Measurements from ENCODE around the gene HDAC3.
A peak's percentile ranks its signal among the peaks of the same experiment; 100 is the strongest.

Gene HDAC3

GRCh38 chr5:141657937-141658545 lies 21.4 kb upstream of the HDAC3 start:
- TF ChIP-seq, protein P1, sequence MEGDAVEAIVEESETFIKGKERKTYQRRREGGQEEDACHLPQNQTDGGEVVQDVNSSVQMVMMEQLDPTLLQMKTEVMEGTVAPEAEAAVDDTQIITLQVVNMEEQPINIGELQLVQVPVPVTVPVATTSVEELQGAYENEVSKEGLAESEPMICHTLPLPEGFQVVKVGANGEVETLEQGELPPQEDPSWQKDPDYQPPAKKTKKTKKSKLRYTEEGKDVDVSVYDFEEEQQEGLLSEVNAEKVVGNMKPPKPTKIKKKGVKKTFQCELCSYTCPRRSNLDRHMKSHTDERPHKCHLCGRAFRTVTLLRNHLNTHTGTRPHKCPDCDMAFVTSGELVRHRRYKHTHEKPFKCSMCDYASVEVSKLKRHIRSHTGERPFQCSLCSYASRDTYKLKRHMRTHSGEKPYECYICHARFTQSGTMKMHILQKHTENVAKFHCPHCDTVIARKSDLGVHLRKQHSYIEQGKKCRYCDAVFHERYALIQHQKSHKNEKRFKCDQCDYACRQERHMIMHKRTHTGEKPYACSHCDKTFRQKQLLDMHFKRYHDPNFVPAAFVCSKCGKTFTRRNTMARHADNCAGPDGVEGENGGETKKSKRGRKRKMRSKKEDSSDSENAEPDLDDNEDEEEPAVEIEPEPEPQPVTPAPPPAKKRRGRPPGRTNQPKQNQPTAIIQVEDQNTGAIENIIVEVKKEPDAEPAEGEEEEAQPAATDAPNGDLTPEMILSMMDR (IDR thresholded peaks at IDR 0.05; ENCODE audit: low read depth, low read length, missing control alignments) = no peak
- H3K4me3 ChIP-seq (replicated peaks; ENCODE audit: low read depth, low read length) = no peak overlapping the region
- DNase-seq (ENCODE audit: extremely low read depth, low read depth) = no peak

DNA sequence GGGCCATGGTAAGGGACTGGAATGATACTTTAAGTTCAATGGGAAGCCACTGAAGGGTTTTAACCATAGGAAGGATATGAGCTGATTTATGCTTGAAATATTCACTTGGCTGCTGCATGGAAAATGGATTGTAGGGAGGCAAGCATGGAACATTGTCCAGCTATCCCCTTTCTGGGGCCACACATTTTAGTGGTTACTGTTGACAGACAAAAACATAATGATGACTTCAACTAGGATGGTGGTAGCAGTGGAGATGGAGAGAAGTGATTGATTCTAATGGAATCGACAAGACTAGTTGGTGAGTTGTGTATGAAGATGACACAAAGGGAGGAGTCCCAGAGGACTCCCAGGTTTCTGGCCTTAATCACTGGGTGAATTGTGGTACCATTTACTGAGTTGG lies 20.8 kb upstream of the HDAC3 start:
- TF ChIP-seq, protein P1 (IDR thresholded peaks at IDR 0.05; ENCODE audit: low read depth, low read length, missing control alignments) = no peak
- H3K4me3 ChIP-seq (replicated peaks; ENCODE audit: low read depth, low read length) = no peak overlapping the region
- no peak for DNase-seq (ENCODE audit: extremely low read depth, low read depth)

DNA sequence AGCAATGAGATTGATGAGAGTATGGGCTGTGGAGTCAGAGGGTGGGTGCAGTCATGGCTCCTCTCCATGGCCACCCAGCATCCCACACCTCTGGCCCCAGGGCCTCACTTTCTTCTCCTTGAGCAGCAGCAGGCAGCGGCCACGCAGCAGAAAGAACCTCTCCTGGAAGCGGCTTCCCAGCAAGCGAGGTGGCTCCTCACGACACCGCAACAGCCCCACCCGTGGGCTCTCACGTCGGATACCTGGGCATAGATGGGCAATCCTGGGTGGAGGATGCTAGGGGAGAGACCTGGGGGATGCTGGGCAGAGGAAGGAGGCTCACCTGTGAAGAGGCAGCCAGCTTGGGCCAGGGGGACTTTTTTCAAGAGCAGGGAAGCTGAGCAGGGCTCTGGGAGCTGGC lies 19.7 kb upstream of the HDAC3 start:
- DNase-seq (ENCODE audit: extremely low read depth, low read depth) = no peak
- H3K4me3 ChIP-seq (replicated peaks; ENCODE audit: low read depth, low read length) = no peak overlapping the region
- TF ChIP-seq, protein P1 (IDR thresholded peaks at IDR 0.05; ENCODE audit: low read depth, low read length, missing control alignments) = no peak

DNA sequence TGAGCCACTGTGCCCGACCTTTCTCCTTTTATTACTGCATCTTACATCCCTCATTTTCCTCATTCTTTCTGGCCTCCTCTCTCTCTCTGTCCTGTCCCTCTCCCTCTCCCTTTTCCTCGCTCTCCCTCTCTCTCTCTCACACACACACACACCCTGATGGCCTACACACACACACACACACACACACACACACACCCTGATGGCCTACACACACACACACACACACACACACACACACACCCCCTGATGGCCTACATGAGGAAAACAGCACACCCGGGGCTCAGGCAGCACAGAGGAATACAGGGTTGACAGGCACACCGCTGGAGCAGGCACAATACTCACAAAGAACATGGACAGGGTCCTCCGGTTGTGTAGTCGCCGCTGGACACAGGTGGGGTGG lies 18.4 kb upstream of the HDAC3 start:
- TF ChIP-seq, protein P1 (IDR thresholded peaks at IDR 0.05; ENCODE audit: low read depth, low read length, missing control alignments) = no peak

DNA sequence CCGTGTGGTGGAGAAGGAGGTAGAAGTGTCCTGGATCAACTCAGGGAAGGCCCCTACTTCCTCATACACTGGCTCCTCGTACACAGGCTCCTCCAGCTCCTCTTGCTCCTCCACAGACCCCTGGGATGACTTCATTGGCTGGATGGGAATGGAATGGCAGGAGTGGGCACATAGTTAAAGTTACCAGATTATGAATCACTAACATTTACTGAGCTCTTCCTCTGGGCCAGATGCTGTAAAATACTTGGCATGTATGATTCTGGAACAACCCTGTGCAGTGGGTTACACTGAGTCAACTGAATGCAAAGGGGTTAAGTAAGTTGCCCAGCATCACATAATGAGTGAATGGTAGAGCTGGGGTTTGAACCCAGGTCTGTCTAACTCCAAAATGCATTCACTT lies 17.6 kb upstream of the HDAC3 start:
- TF ChIP-seq, protein P1 (IDR thresholded peaks at IDR 0.05; ENCODE audit: low read depth, low read length, missing control alignments) = no peak
- no peak overlapping the region for H3K4me3 ChIP-seq (replicated peaks; ENCODE audit: low read depth, low read length)
- DNase-seq (ENCODE audit: extremely low read depth, low read depth) = no peak

More for the DNA sequence above, 18.4 kb upstream of the HDAC3 start:
- H3K4me3 ChIP-seq (replicated peaks; ENCODE audit: low read depth, low read length) = no peak overlapping the region
- no peak for DNase-seq (ENCODE audit: extremely low read depth, low read depth)

GRCh38 chr5:141651728-141652105 lies 15.1 kb upstream of the HDAC3 start:
- no peak for DNase-seq (ENCODE audit: extremely low read depth, low read depth)
- peak overlapping the region; percentile 63 for H3K4me3 ChIP-seq (replicated peaks; ENCODE audit: low read depth, low read length)
- TF ChIP-seq, protein P1 (IDR thresholded peaks at IDR 0.05; ENCODE audit: low read depth, low read length, missing control alignments) = no peak
